RWPE1 (cell line): ENCODE results near the gene TYK2.

Experiments used
- CTCF ChIA-PET: fragments of 350-600 bp; sonication (Branson Sonifier 250); formaldehyde crosslinking; extraction: SDS; loops from one replicate; lab custom pipeline; 2021; lab: Yijun Ruan, JAX
- POLR2A ChIA-PET: fragments of 400-600 bp; formaldehyde crosslinking; extraction: SDS; loops from one replicate; lab custom pipeline; 2020; ENCODE audit warnings: antibody characterized with exemption; ENCODE audit not compliant: low non-redundant PET; lab: Yijun Ruan, JAX
- DNase-seq: peaks from one replicate; pipeline ENCODE4 v3.0.0; 2012; ENCODE audit warnings: low spot score
- H3K27ac ChIP-seq: fragments of 450-650 bp; 2 replicates; pipeline ENCODE4 v1.5.1; 2017
- CTCF ChIP-seq: fragments of 450-650 bp; conservative IDR thresholded peaks from 2 replicates; pipeline ENCODE4 v1.5.1; 2017; ENCODE audit warnings: low read depth, mild to moderate bottlenecking

Gene TYK2

DNA sequence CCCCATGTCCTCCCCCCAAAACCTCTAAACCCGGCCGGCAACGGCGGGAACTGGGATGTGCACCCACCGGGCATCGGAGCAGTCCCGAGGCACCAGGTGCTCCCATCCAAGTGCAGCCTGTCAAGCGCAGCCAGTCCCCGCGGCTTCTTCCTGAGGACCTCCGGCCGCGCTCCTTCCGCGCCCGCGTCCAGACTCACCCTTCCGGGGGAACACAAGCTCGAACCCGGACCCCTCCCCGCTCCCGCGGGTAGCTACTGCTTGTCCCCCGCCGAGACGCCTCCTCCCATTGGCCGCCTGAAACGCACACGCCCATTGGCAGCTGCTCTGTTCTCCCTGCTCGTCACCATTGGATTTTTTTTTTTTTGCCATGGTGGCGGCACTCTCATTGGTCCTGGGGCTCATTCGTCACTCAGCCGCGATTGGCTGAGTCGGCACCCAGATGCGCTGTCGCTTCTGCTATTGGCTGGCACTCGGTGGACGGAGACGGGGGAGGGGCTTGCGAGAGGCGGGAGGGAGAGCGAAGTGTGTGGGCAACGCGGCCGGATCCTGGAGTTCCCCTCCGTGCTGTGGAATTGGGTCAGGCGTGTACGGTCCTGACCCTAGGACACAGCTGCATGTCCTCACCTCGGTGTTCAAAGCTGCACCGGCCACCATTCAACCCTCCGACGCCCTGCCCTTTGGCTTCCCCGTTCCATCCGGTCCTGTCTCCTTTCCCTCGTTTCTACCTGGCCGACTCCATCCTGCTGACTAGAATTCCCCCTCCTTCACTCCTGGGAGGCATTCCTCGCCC, at the start of gene TYK2:
TSS of gene TYK2 (minus strand) at position 260 of the 790 bp plus-strand sequence. CDS start 2,166 bp downstream, outside the sequence.
- peak; percentile 100 for DNase-seq
- ChIA-PET POLR2A (interaction anchor here (0.6 to 0.9 kb wide), 4 partner anchors 8 to 120 kb away, joined by 3 to 5 read pairs (median 4); partner anchors contain the start of gene ICAM5), CTCF (interaction anchor here (0.7 to 1.5 kb wide), 5 partner anchors 9 to 122 kb away, joined by 3 to 6 read pairs (median 3); no protein-coding TSS in a partner anchor)
- H3K27ac ChIP-seq, result peak within 1 kb of the TSS; percentile 84
- no peak for TF ChIP-seq CTCF

DNA sequence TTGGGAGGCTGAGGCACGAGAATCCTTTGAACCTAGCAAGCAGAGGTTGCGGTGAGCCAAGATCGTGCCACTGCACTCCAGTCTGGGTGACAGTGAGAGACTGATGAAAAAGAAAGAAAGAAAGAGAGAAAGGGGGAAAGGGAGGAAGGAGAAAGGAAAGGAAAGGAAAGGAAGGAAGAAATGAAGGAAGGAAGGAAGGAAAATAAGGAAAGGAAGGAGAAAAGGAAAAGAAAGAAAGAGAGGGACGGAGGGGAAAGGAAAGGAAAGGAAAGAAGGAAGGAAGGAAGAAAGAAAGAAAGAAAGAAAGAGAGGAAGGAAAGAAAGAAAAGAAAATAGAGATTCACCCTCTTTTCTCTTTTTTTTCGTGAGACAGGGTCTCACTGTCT, 48.6 kb upstream of the TYK2 start:
- POLR2A ChIA-PET, result no interaction called here
- DNase-seq, result no peak
- no peak for TF ChIP-seq CTCF
- CTCF ChIA-PET, result interaction anchor here (0.7 to 1.0 kb wide), 3 partner anchors 12 to 25 kb away, joined by 3 to 4 read pairs (median 3); no protein-coding TSS in a partner anchor
- H3K27ac ChIP-seq, result no peak overlapping the region

DNA sequence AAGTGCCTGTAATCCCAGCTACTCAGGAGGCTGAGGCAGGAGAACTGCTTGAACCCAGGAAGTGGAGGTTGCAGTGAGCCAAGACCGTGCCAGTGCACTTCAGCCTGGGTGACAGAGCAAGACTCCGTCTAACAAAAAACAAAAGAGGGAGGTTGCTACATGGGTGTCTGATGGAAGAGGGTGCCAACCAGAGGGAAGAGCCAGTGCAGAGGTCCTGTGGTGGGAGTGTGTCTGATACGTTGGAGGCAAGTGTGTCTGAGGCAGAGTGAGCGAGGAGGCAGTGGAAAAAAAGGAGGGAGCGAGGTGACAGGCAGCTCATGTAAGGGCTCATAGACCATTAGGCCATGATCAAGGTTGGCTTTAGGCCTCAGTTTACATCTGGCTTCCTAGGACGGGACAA, 46.8 kb upstream of the TYK2 start:
- ChIA-PET POLR2A (no interaction called here), CTCF (no interaction called here)
- no peak overlapping the region for H3K27ac ChIP-seq
- no peak for TF ChIP-seq CTCF
- no peak for DNase-seq

GRCh38 chr19:10424011-10424637, 43.8 kb upstream of the TYK2 start:
- ChIA-PET POLR2A (no interaction called here), CTCF (interaction anchor here (0.6 to 2.3 kb wide), 11 partner anchors 8 to 178 kb away, joined by 3 to 11 read pairs (median 5); no protein-coding TSS in a partner anchor)
- peak; percentile 83 for DNase-seq
- no peak overlapping the region for H3K27ac ChIP-seq
- TF ChIP-seq CTCF, result peak; percentile 95

- POLR2A ChIA-PET, result no interaction called here
- TF ChIP-seq CTCF, result no peak
- CTCF ChIA-PET, result interaction anchor here (0.8 to 1.0 kb wide), 2 partner anchors 23 to 289 kb away, joined by 3 to 6 read pairs; no protein-coding TSS in a partner anchor
- no peak overlapping the region for H3K27ac ChIP-seq
- DNase-seq, result no peak
These were observed 42.5 kb upstream of the TYK2 start for GRCh38 chr19:10422846-10423245.

DNA sequence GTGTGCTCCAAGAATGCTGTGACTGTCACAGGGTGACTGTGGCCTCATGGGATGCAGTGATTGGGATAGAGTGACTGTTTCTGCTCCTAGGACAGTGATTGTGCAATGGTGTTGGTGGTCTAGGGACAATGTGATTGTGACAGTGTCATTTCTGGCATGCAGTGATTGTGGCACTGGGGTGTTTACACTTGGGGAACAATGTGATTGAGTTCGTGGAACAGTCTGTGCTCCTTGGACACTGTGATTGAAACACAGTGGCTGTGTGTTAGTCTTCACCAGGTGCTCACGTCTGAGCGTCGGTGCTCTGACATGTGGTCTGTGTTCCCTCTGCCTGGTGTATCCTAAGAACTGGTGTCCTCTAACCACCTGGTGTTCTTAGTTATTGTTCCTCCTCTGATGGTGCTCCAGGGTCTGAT, 41.7 kb upstream of the TYK2 start:
- ChIA-PET CTCF (interaction anchor here (0.6 to 1.7 kb wide), 4 partner anchors 18 to 97 kb away, joined by 3 to 9 read pairs (median 4); partner anchors contain the start of gene CDC37), POLR2A (no interaction called here)
- no peak for TF ChIP-seq CTCF
- H3K27ac ChIP-seq, result no peak overlapping the region
- DNase-seq, result no peak
